OCI-LY3 (cell line): ENCODE measurements around the gene NCOA3.
A peak's percentile ranks its signal among the peaks of the same experiment; 100 is the strongest.

Experiments used
- H2AFZ ChIP-seq: fragments of 200-600, 300-600 bp; shearing (Covaris generic); 2 replicates; pipeline ENCODE4 v1.6.0; 2014; ENCODE audit warnings: antibody characterized with exemption, low read depth, low read length
- H3K27ac ChIP-seq: fragments of 200-600, 300-600 bp; sonication (generic); 2 replicates; pipeline ENCODE4 v1.5.1; 2014; ENCODE audit warnings: mild to moderate bottlenecking, low read length, moderate library complexity, mixed read lengths
- H3K27me3 ChIP-seq: fragments of 200-600, 300-600 bp; sonication (generic); 2 replicates; pipeline ENCODE4 v1.6.1; 2014; ENCODE audit warnings: low read depth, low read length, mixed read lengths
- H3K36me3 ChIP-seq: fragments of 200-600, 300-600 bp; sonication (generic); replicated peaks from 2 replicates; pipeline ENCODE3; 2014; ENCODE audit warnings: low read depth, low read length, mixed read lengths
- H3K4me1 ChIP-seq: fragments of 300-600, 200-600 bp; sonication (generic); 2 replicates; pipeline ENCODE4 v1.6.1; 2014; ENCODE audit warnings: low read length, mixed read lengths
- H3K4me2 ChIP-seq: fragments of 200-600, 300-600 bp; sonication (generic); 2 replicates; pipeline ENCODE4 v1.6.1; 2014; ENCODE audit warnings: low read length, mixed read lengths
- H3K4me3 ChIP-seq: fragments of 300-600, 200-600 bp; sonication (generic); 2 replicates; pipeline ENCODE4 v1.5.1; 2014; ENCODE audit warnings: antibody characterized with exemption, mild to moderate bottlenecking, low read length, moderate library complexity
- H3K79me2 ChIP-seq: fragments of 300-600, 200-600 bp; shearing (Covaris generic); 2 replicates; pipeline ENCODE4 v1.6.1; 2014; ENCODE audit warnings: mild to moderate bottlenecking, low read length, mixed read lengths
- H3K9ac ChIP-seq: fragments of 300-600, 200-600 bp; shearing (Covaris generic); 2 replicates; pipeline ENCODE4 v1.6.0; 2014; ENCODE audit warnings: mild to moderate bottlenecking, low read length, moderate library complexity
- H3K9me3 ChIP-seq: fragments of 200-600, 300-600 bp; shearing (Covaris generic); 2 replicates; pipeline ENCODE4 v1.6.1; 2014; ENCODE audit warnings: low read length, mixed read lengths; ENCODE audit not compliant: insufficient read depth
- H4K20me1 ChIP-seq: fragments of 200-600, 300-600 bp; sonication (generic); 2 replicates; pipeline ENCODE4 v1.6.1; 2016; ENCODE audit warnings: low read length, mixed read lengths; ENCODE audit not compliant: insufficient read depth
- CTCF ChIP-seq: fragments of 200-600, 300-600 bp; sonication (generic); IDR thresholded peaks from 2 replicates; pipeline ENCODE4 v1.5.1; 2014; ENCODE audit warnings: antibody characterized with exemption, low read length, low read depth
- EZH2phosphoT487 ChIP-seq: fragments of 200-600 bp; shearing (Covaris generic); IDR thresholded peaks from 2 replicates; pipeline ENCODE4 v1.6.1; 2018; ENCODE audit warnings: antibody characterized with exemption, mixed run types, low read depth

Gene NCOA3

GRCh38 chr20:47585087-47585747 lies 83.5 kb downstream of the NCOA3 start:
- H2AFZ ChIP-seq = no peak overlapping the region
- H3K4me2 ChIP-seq = peak overlapping the region; percentile 51
- no peak overlapping the region for H3K9ac ChIP-seq
- H3K4me3 ChIP-seq = peak overlapping the region; percentile 4; the same call in 1 of the 2 replicates
- peaks cover 25% of the 10 kb centered on the region for H3K4me1 ChIP-seq
- no peaks in the 10 kb centered on the region for H3K27me3 ChIP-seq
- peak overlapping the region; percentile 44 for H3K27ac ChIP-seq
- H3K79me2 ChIP-seq = peaks cover 100% of the 10 kb centered on the region
- no peaks in the 10 kb centered on the region for H3K9me3 ChIP-seq
- H3K36me3 ChIP-seq = peaks cover 28% of the 10 kb centered on the region
- TF ChIP-seq CTCF = no peak
- no peak for TF ChIP-seq EZH2phosphoT487
- H4K20me1 ChIP-seq = peaks cover 94% of the 10 kb centered on the region

GRCh38 chr20:47586649-47587294 lies 85.1 kb downstream of the NCOA3 start:
- Histone ChIP-seq H3K79me2 (peaks cover 100% of the 10 kb centered on the region), H2AFZ (no peak overlapping the region), H3K4me2 (no peak overlapping the region), H3K4me3 (no peak overlapping the region), H3K27ac (no peak overlapping the region), H3K4me1 (peaks cover 25% of the 10 kb centered on the region), H3K9me3 (no peaks in the 10 kb centered on the region), H4K20me1 (peaks cover 94% of the 10 kb centered on the region), H3K36me3 (peaks cover 35% of the 10 kb centered on the region), H3K27me3 (no peaks in the 10 kb centered on the region), H3K9ac (no peak overlapping the region)
- TF ChIP-seq EZH2phosphoT487 = no peak
- TF ChIP-seq CTCF = no peak

- Histone ChIP-seq H3K4me1 (peaks cover 25% of the 10 kb centered on the region), H3K4me3 (no peak overlapping the region), H2AFZ (no peak overlapping the region), H3K9ac (no peak overlapping the region), H3K36me3 (peaks cover 39% of the 10 kb centered on the region), H3K9me3 (no peaks in the 10 kb centered on the region), H3K27ac (no peak overlapping the region), H4K20me1 (peaks cover 95% of the 10 kb centered on the region), H3K79me2 (peaks cover 100% of the 10 kb centered on the region), H3K4me2 (no peak overlapping the region), H3K27me3 (no peaks in the 10 kb centered on the region)
- TF ChIP-seq CTCF = no peak
- TF ChIP-seq EZH2phosphoT487 = no peak
These were observed 86.5 kb downstream of the NCOA3 start for GRCh38 chr20:47588158-47588557.

- Histone ChIP-seq H3K27me3 (no peaks in the 10 kb centered on the region), H3K4me1 (no peaks in the 10 kb centered on the region), H2AFZ (no peak overlapping the region), H3K36me3 (peaks cover 39% of the 10 kb centered on the region), H3K79me2 (peaks cover 99% of the 10 kb centered on the region), H3K27ac (no peak overlapping the region), H3K9ac (no peak overlapping the region), H3K9me3 (no peaks in the 10 kb centered on the region), H3K4me3 (no peak overlapping the region), H3K4me2 (no peak overlapping the region), H4K20me1 (peaks cover 90% of the 10 kb centered on the region)
- TF ChIP-seq EZH2phosphoT487 (no peak), CTCF (no peak)
These were observed 89.5 kb downstream of the NCOA3 start for GRCh38 chr20:47591231-47591630.
